ENCODE results near the gene TRIM2. TPM values are rescaled to one million over a fixed set of nuclear protein-coding genes. Genes with fewer than 3 reads are reported as not detected.

Gene TRIM2
- total RNA-seq, 1 experiment from 2014 or later, result 41.4 TPM

DNA sequence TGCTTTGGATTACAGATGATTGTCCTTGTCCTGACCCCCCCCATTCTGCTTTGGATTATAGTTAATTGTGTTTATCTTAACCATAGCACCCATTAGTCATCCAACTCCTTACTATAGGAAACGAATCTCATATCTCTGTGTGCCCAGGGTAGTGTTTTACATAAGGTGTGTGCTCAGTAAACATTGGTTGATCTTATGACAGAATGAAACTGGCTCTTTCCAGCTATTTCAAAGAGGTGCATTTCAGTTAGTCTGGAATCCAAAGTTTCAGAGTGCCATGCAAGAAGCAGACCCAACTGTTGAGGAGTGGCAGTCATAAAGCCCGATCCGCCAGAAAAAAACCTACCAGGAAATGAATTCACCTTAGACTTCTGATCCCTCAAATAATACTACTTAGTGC is 14.7 kb downstream of the TRIM2 start:
- ChIA-PET RAD21 (ENCODE audit: low non-redundant PET in 1 of 2, low total read pairs in 2 of 2, uncharacterized antibody in 2 of 2, unreplicated experiment in 2 of 2) (no interaction called here), POLR2A (no interaction called here), CTCF (no interaction called here)
- Histone ChIP-seq H3K4me2 (ENCODE audit: low read length) (no peak overlapping the region), H3K36me3 (ENCODE audit: control insufficient read depth in 1 of 2, insufficient read depth in 2 of 2, low read length in 2 of 2) (no peaks in the 10 kb centered on the region), H3K9ac (ENCODE audit: low read length) (no peak overlapping the region), H3K4me1 (ENCODE audit: control insufficient read depth in 1 of 2, insufficient read depth in 2 of 2, low read length in 2 of 2) (peaks cover 6 to 27% of the 10 kb centered on the region in 2 experiments; a peak in 3 of 4 replicates), H3K27me3 (ENCODE audit: insufficient read depth, low read length) (no peaks in the 10 kb centered on the region), H4K20me1 (ENCODE audit: insufficient read depth) (no peaks in the 10 kb centered on the region), H3K79me2 (ENCODE audit: insufficient read depth, low read length) (no peaks in the 10 kb centered on the region), H3K9me3 (ENCODE audit: control insufficient read depth in 1 of 2, insufficient read depth in 1 of 2, low read depth in 1 of 2, low read length in 2 of 2) (no peaks in the 10 kb centered on the region), H3K9me2 (ENCODE audit: insufficient read depth) (no peaks in the 10 kb centered on the region), H3K4me3 (replicated peaks in 1 of 2; ENCODE audit: low read depth in 1 of 2, low read length in 2 of 2) (no peak overlapping the region), H3K27ac (ENCODE audit: low read depth, low read length) (no peak overlapping the region), H2AFZ (ENCODE audit: low read depth, low read length, poor library complexity, severe bottlenecking) (no peak overlapping the region)
- TF ChIP-seq ZBTB33 (IDR thresholded peaks at IDR 0.05; ENCODE audit: extremely low read depth, insufficient replicate concordance, low read length) (no peak), SIN3A (IDR thresholded peaks at IDR 0.05; ENCODE audit: low read depth) (no peak), ELF1 (IDR thresholded peaks at IDR 0.05; ENCODE audit: borderline replicate concordance, low read depth) (no peak), EZH2phosphoT487 (IDR thresholded peaks at IDR 0.05; ENCODE audit: borderline replicate concordance) (no peak), ZNF274 (IDR thresholded peaks at IDR 0.05; ENCODE audit: low read depth, low read length) (no peak), FOSL1 (IDR thresholded peaks at IDR 0.05; ENCODE audit: low read depth) (no peak), EZH2 (IDR thresholded peaks at IDR 0.05) (no peak), JUND (IDR thresholded peaks at IDR 0.05) (no peak)
- TF ChIP-seq, protein P1, sequence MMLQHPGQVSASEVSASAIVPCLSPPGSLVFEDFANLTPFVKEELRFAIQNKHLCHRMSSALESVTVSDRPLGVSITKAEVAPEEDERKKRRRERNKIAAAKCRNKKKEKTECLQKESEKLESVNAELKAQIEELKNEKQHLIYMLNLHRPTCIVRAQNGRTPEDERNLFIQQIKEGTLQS (IDR thresholded peaks at IDR 0.05), result no peak
- TF ChIP-seq, protein P2, sequence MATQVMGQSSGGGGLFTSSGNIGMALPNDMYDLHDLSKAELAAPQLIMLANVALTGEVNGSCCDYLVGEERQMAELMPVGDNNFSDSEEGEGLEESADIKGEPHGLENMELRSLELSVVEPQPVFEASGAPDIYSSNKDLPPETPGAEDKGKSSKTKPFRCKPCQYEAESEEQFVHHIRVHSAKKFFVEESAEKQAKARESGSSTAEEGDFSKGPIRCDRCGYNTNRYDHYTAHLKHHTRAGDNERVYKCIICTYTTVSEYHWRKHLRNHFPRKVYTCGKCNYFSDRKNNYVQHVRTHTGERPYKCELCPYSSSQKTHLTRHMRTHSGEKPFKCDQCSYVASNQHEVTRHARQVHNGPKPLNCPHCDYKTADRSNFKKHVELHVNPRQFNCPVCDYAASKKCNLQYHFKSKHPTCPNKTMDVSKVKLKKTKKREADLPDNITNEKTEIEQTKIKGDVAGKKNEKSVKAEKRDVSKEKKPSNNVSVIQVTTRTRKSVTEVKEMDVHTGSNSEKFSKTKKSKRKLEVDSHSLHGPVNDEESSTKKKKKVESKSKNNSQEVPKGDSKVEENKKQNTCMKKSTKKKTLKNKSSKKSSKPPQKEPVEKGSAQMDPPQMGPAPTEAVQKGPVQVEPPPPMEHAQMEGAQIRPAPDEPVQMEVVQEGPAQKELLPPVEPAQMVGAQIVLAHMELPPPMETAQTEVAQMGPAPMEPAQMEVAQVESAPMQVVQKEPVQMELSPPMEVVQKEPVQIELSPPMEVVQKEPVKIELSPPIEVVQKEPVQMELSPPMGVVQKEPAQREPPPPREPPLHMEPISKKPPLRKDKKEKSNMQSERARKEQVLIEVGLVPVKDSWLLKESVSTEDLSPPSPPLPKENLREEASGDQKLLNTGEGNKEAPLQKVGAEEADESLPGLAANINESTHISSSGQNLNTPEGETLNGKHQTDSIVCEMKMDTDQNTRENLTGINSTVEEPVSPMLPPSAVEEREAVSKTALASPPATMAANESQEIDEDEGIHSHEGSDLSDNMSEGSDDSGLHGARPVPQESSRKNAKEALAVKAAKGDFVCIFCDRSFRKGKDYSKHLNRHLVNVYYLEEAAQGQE (IDR thresholded peaks at IDR 0.05; ENCODE audit: low read depth), result no peak
- ATAC-seq, result no peak
- intact Hi-C loops (cut with micrococcal nuclease), result no loop called here
- DNase-seq (ENCODE audit: low read depth, low spot score), result no peak
- BruUV-seq (replicated peaks), result no TSS peak

Measured in HCT116 (cell line).